ENCODE results near the gene AKR1E2. TPM values are rescaled to one million over a fixed set of nuclear protein-coding genes. Genes with fewer than 3 reads are reported as not detected.

The AKR1E2 gene
- total and polyA plus RNA-seq, 9 of the 15 experiments (the other 6 are each of a cell fraction or from before 2014, with no cell fraction given) = 4.2 to 16.6 (median 9.8) TPM

DNA sequence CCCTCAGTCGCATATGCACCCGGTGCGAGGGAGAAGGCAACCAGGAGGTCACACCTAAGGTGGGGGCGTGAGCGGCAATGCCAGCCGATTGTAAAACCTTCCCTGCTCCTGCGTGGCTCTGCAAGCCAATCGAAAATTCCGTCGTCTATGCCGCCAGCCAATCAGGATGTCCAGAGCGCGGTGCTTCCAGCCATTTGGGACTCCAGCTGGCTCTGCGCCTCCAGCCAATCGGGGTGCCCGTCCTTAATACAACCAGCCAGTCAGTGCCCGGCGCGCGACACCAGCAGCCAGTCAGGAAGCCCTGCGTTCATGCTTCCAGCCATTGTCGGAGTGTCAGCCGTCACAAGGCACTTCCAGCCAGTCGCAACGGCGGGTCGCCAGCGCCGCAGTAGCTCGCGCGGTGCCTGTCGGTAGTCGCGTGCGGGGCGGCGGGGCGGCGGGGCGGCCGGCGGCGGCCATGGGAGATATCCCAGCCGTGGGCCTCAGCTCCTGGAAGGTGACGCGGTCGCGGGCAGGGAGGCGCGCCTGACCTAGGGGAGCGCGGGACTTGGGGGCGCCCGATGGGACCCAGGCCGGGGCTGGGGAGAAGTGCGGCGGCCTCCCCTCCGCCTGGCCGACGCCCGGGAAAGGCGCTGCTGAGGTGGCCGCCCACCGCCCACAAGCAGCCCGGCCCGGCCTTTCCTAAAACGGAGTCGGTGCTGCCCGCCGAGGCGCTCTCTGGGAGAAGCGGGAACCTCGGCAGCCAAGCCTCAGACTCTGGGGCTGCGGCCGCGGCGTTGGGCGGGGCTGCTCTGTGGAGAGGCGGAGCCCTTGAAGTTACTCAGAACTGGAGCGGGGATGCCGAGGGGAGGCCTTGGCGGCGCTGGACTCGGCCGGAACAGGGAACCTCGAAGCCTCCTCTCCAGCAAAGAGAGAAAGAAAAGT lies at the start of gene AKR1E2 (continued):
- TF ChIP-seq ZNF165 (CRISPR knock-in tag; IDR thresholded peaks at IDR 0.05; ENCODE audit: borderline replicate concordance) (no peak), CCAR2 (IDR thresholded peaks at IDR 0.05; ENCODE audit: low read depth, low read length) (no peak), ZSCAN29 (IDR thresholded peaks at IDR 0.05) (no peak), ZNF778 (CRISPR knock-in tag; IDR thresholded peaks at IDR 0.05) (no peak), YBX1 (IDR thresholded peaks at IDR 0.05) (no peak), ZNF212 (CRISPR knock-in tag; IDR thresholded peaks at IDR 0.05) (no peak), ZNF586 (CRISPR knock-in tag; conservative IDR thresholded peaks at IDR 0.05) (no peak)
- TF ChIP-seq, protein P1, sequence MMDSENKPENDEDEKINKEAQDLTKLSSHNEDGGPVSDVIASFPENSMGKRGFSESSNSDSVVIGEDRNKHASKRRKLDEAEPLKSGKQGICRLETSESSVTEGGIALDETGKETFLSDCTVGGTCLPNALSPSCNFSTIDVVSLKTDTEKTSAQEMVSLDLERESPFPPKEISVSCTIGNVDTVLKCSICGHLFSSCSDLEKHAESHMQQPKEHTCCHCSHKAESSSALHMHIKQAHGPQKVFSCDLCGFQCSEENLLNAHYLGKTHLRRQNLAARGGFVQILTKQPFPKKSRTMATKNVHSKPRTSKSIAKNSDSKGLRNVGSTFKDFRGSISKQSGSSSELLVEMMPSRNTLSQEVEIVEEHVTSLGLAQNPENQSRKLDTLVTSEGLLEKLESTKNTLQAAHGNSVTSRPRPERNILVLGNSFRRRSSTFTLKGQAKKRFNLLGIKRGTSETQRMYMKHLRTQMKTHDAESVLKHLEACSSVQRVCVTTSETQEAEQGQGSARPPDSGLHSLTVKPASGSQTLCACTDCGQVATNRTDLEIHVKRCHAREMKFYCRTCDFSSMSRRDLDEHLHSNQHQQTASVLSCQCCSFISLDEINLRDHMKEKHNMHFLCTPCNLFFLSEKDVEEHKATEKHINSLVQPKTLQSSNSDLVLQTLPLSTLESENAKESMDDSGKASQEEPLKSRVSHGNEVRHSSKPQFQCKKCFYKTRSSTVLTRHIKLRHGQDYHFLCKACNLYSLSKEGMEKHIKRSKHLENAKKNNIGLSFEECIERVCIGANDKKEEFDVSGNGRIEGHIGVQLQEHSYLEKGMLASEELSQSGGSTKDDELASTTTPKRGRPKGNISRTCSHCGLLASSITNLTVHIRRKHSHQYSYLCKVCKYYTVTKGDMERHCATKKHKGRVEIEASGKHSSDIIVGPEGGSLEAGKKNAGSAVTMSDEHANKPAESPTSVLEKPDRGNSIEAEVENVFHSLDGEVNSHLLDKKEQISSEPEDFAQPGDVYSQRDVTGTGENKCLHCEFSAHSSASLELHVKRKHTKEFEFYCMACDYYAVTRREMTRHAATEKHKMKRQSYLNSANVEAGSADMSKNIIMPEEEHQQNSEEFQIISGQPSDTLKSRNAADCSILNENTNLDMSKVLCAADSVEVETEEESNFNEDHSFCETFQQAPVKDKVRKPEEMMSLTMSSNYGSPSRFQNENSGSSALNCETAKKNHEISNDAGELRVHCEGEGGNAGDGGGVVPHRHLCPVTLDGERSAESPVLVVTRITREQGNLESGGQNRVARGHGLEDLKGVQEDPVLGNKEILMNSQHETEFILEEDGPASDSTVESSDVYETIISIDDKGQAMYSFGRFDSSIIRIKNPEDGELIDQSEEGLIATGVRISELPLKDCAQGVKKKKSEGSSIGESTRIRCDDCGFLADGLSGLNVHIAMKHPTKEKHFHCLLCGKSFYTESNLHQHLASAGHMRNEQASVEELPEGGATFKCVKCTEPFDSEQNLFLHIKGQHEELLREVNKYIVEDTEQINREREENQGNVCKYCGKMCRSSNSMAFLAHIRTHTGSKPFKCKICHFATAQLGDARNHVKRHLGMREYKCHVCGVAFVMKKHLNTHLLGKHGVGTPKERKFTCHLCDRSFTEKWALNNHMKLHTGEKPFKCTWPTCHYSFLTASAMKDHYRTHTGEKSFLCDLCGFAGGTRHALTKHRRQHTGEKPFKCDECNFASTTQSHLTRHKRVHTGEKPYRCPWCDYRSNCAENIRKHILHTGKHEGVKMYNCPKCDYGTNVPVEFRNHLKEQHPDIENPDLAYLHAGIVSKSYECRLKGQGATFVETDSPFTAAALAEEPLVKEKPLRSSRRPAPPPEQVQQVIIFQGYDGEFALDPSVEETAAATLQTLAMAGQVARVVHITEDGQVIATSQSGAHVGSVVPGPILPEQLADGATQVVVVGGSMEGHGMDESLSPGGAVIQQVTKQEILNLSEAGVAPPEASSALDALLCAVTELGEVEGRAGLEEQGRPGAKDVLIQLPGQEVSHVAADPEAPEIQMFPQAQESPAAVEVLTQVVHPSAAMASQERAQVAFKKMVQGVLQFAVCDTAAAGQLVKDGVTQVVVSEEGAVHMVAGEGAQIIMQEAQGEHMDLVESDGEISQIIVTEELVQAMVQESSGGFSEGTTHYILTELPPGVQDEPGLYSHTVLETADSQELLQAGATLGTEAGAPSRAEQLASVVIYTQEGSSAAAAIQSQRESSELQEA (IDR thresholded peaks at IDR 0.05; ENCODE audit: low read depth) = no peak
- TF ChIP-seq, protein P2, sequence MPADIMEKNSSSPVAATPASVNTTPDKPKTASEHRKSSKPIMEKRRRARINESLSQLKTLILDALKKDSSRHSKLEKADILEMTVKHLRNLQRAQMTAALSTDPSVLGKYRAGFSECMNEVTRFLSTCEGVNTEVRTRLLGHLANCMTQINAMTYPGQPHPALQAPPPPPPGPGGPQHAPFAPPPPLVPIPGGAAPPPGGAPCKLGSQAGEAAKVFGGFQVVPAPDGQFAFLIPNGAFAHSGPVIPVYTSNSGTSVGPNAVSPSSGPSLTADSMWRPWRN (IDR thresholded peaks at IDR 0.05; ENCODE audit: low read depth) = peak; percentile 45; the same call in 1 of the 2 replicates
- TF ChIP-seq, protein P3, sequence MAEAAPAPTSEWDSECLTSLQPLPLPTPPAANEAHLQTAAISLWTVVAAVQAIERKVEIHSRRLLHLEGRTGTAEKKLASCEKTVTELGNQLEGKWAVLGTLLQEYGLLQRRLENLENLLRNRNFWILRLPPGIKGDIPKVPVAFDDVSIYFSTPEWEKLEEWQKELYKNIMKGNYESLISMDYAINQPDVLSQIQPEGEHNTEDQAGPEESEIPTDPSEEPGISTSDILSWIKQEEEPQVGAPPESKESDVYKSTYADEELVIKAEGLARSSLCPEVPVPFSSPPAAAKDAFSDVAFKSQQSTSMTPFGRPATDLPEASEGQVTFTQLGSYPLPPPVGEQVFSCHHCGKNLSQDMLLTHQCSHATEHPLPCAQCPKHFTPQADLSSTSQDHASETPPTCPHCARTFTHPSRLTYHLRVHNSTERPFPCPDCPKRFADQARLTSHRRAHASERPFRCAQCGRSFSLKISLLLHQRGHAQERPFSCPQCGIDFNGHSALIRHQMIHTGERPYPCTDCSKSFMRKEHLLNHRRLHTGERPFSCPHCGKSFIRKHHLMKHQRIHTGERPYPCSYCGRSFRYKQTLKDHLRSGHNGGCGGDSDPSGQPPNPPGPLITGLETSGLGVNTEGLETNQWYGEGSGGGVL (CRISPR knock-in tag; IDR thresholded peaks at IDR 0.05) = no peak
- TF ChIP-seq, protein P4, sequence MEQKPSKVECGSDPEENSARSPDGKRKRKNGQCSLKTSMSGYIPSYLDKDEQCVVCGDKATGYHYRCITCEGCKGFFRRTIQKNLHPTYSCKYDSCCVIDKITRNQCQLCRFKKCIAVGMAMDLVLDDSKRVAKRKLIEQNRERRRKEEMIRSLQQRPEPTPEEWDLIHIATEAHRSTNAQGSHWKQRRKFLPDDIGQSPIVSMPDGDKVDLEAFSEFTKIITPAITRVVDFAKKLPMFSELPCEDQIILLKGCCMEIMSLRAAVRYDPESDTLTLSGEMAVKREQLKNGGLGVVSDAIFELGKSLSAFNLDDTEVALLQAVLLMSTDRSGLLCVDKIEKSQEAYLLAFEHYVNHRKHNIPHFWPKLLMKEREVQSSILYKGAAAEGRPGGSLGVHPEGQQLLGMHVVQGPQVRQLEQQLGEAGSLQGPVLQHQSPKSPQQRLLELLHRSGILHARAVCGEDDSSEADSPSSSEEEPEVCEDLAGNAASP (IDR thresholded peaks at IDR 0.05) = no peak
- TF ChIP-seq, protein P5, sequence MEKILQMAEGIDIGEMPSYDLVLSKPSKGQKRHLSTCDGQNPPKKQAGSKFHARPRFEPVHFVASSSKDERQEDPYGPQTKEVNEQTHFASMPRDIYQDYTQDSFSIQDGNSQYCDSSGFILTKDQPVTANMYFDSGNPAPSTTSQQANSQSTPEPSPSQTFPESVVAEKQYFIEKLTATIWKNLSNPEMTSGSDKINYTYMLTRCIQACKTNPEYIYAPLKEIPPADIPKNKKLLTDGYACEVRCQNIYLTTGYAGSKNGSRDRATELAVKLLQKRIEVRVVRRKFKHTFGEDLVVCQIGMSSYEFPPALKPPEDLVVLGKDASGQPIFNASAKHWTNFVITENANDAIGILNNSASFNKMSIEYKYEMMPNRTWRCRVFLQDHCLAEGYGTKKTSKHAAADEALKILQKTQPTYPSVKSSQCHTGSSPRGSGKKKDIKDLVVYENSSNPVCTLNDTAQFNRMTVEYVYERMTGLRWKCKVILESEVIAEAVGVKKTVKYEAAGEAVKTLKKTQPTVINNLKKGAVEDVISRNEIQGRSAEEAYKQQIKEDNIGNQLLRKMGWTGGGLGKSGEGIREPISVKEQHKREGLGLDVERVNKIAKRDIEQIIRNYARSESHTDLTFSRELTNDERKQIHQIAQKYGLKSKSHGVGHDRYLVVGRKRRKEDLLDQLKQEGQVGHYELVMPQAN (IDR thresholded peaks at IDR 0.05; ENCODE audit: borderline replicate concordance) = no peak
